GM10248 (cell line): ENCODE data around the gene DMRTB1.

Experiments used
- CTCF ChIA-PET: fragments of 300-600 bp; sonication (Branson Sonifier 250); formaldehyde crosslinking; extraction: SDS; loops from one replicate; lab custom pipeline; 2021; ENCODE audit warnings: antibody characterized with exemption; lab: Yijun Ruan, JAX
- POLR2A ChIA-PET: fragments of 350-650 bp; sonication (Branson Sonifier 250); formaldehyde crosslinking; extraction: SDS; loops from one replicate; lab custom pipeline; 2020; ENCODE audit warnings: antibody characterized with exemption; lab: Yijun Ruan, JAX
- DNase-seq: peaks from one replicate; pipeline ENCODE4 v3.0.0; 2012; ENCODE audit errors: extremely low spot score
- CTCF ChIP-seq: IDR thresholded peaks from 2 replicates; pipeline ENCODE4 v1.5.1; 2012; ENCODE audit warnings: mild to moderate bottlenecking, low read depth; ENCODE audit errors: extremely low read depth, missing control alignments, control extremely low read depth

DMRTB1 gene

GRCh38 chr1:53476579-53476978 is 17.4 kb downstream of the DMRTB1 start:
- no peak for DNase-seq
- POLR2A ChIA-PET: no interaction called here
- CTCF ChIA-PET: no interaction called here
- no peak for TF ChIP-seq CTCF

GRCh38 chr1:53477651-53478501 is 18.7 kb downstream of the DMRTB1 start:
- TF ChIP-seq CTCF: no peak
- ChIA-PET POLR2A (no interaction called here), CTCF (interaction anchor here (0.9 to 1.4 kb wide), 3 partner anchors 8 to 214 kb away, joined by 3 to 4 read pairs (median 3); no protein-coding TSS in a partner anchor)
- no peak for DNase-seq

- DNase-seq: no peak
- TF ChIP-seq CTCF: no peak
- POLR2A ChIA-PET: no interaction called here
- CTCF ChIA-PET: interaction anchor here (1.4 kb wide), 1 partner anchor 13 kb away, joined by 3 read pairs; no protein-coding TSS in a partner anchor
These were observed 19.3 kb downstream of the DMRTB1 start for GRCh38 chr1:53478502-53478818.

GRCh38 chr1:53480678-53481077 is 21.5 kb downstream of the DMRTB1 start:
- no peak for TF ChIP-seq CTCF
- POLR2A ChIA-PET: no interaction called here
- CTCF ChIA-PET: no interaction called here
- DNase-seq: no peak

- ChIA-PET POLR2A (no interaction called here), CTCF (no interaction called here)
- no peak for TF ChIP-seq CTCF
- DNase-seq: no peak
These were observed 22.3 kb downstream of the DMRTB1 start for GRCh38 chr1:53481456-53481855.

- CTCF ChIA-PET: interaction anchor here (0.8 kb wide), 1 partner anchor 18 kb away, joined by 3 read pairs; no protein-coding TSS in a partner anchor
- no peak for DNase-seq
These were observed 23.4 kb downstream of the DMRTB1 start for GRCh38 chr1:53482441-53483153.

More at GRCh38 chr1:53482441-53483153, 23.4 kb downstream of the DMRTB1 start:
- no peak for TF ChIP-seq CTCF
- POLR2A ChIA-PET: no interaction called here
